Parathyroid adenoma (tissue), 2 donors: ENCODE results near the gene WNT5B.
A peak's percentile ranks its signal among the peaks of the same experiment; 100 is the strongest.

Experiments
- H2AFZ ChIP-seq: fragments of 300-600 bp; sonication (generic); one replicate; pipeline ENCODE4 v1.7.0; 2017; ENCODE audit warnings: antibody characterized with exemption, mild to moderate bottlenecking
- H3K27ac ChIP-seq: fragments of 300-600 bp; sonication (generic); one replicate; pipeline ENCODE4 v1.7.0; 2017
- H3K27me3 ChIP-seq: fragments of 300-600 bp; sonication (generic); one replicate; pipeline ENCODE4 v1.7.0; 2017; ENCODE audit warnings: low read length; ENCODE audit not compliant: control insufficient read depth, insufficient read depth
- H3K36me3 ChIP-seq: fragments of 300-600 bp; sonication (generic); one replicate; pipeline ENCODE4 v1.7.0; 2017; ENCODE audit warnings: low read length; ENCODE audit not compliant: control insufficient read depth, insufficient read depth
- H3K4me1 ChIP-seq: fragments of 300-600 bp; sonication (generic); one replicate; pipeline ENCODE4 v1.7.0; 2017; ENCODE audit warnings: control low read depth
- H3K4me2 ChIP-seq: fragments of 300-600 bp; sonication (generic); one replicate; pipeline ENCODE4 v1.7.0; 2017; ENCODE audit warnings: low read length
- H3K4me3 ChIP-seq: fragments of 300-600 bp; sonication (generic); one replicate; pipeline ENCODE4 v1.7.0; 2017; ENCODE audit warnings: low read depth, low read length
- H3K79me2 ChIP-seq: fragments of 300-600 bp; sonication (generic); one replicate; pipeline ENCODE4 v1.7.0; 2017; ENCODE audit warnings: control low read depth
- H3K9ac ChIP-seq: fragments of 300-600 bp; sonication (generic); one replicate; pipeline ENCODE4 v1.7.0; 2017; ENCODE audit warnings: mild to moderate bottlenecking
- H3K9me3 ChIP-seq: fragments of 300-600 bp; sonication (generic); one replicate; pipeline ENCODE4 v1.7.0; 2017; ENCODE audit warnings: low read length; ENCODE audit not compliant: control insufficient read depth
- CTCF ChIP-seq: fragments of 300-600 bp; sonication (generic); IDR thresholded peaks from one replicate; pipeline ENCODE4 v1.7.0; 2017; ENCODE audit warnings: antibody characterized with exemption, mild to moderate bottlenecking
- donor health status: primary hyperparathyroidism.

WNT5B gene

DNA sequence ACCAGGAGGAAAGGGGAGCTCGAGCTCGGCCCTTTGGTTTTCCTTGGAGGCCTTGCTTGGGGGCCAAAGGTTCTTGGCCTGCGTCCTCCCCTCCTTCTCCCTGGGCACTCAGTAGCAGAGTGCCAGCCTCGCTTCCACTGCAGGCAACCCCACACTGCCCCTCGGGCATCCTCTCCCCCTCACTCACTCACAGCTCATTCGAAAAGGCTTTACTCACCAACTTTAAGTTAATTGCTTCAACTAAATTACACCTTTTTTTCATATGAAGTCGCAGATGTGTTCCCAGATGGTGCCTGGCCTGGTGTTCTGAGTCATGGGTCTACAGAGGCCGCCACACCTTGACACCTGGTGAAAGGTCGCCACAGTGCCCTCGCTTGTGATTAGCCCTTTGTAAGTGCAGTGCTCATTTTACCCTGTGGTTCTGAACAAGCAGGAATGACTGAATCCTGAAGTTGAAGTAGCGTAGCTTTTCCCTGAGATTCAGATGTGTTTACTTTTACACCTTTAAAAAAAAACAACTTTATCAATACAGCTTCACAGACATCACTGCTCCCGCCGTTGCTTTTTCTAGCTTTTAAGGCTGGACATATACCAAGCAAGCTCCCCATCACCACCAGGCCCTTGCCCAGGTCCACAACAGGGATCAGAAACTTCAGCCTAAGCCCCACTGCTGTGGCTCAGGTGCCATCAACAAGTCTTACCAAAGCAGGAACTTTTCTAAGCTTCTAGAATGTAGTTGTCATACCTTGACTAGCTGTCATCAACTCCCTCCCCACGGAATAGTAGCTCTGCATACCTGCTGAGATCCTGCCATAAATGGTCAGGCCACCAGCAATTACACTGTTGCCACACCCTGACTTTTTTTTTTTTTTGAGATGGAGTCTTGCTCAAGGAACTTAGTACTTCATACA is 41.6 kb downstream of the WNT5B start:
- no peak overlapping the region for H3K27ac ChIP-seq
- peak overlapping the region; percentile 75 for H2AFZ ChIP-seq
- H3K4me3 ChIP-seq = no peak overlapping the region
- H3K27me3 ChIP-seq = no peaks in the 10 kb centered on the region
- H3K79me2 ChIP-seq = no peaks in the 10 kb centered on the region
- H3K36me3 ChIP-seq = no peaks in the 10 kb centered on the region
- H3K9me3 ChIP-seq = no peaks in the 10 kb centered on the region
- TF ChIP-seq CTCF = no peak
- no peak overlapping the region for H3K4me2 ChIP-seq
- H3K4me1 ChIP-seq = peaks cover 12% of the 10 kb centered on the region
- H3K9ac ChIP-seq = no peak overlapping the region

DNA sequence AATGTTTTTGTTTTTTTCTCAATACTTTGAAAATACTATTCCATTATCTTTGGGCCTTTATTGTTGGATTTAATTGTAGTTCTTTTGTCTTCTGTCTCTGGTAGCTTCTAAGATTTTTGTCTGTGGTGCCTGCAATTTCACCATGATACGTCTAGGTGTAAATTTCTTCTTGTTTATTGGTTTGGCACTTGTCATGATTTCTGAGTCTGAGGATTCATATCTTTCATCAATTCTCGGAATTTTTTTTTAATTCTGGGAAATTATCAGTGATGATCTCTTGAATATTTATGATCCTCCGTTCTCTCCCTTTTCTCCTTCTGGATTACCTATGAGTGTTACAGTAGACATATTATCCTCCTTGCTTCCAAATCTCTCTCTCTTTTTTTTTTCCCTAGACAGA is 47.0 kb downstream of the WNT5B start:
- Histone ChIP-seq H3K36me3 (no peaks in the 10 kb centered on the region), H3K79me2 (no peaks in the 10 kb centered on the region), H3K4me1 (no peaks in the 10 kb centered on the region), H3K4me2 (no peak overlapping the region), H3K27me3 (no peaks in the 10 kb centered on the region), H3K9me3 (no peaks in the 10 kb centered on the region), H3K9ac (no peak overlapping the region), H3K27ac (no peak overlapping the region), H3K4me3 (no peak overlapping the region), H2AFZ (no peak overlapping the region)
- no peak for TF ChIP-seq CTCF

DNA sequence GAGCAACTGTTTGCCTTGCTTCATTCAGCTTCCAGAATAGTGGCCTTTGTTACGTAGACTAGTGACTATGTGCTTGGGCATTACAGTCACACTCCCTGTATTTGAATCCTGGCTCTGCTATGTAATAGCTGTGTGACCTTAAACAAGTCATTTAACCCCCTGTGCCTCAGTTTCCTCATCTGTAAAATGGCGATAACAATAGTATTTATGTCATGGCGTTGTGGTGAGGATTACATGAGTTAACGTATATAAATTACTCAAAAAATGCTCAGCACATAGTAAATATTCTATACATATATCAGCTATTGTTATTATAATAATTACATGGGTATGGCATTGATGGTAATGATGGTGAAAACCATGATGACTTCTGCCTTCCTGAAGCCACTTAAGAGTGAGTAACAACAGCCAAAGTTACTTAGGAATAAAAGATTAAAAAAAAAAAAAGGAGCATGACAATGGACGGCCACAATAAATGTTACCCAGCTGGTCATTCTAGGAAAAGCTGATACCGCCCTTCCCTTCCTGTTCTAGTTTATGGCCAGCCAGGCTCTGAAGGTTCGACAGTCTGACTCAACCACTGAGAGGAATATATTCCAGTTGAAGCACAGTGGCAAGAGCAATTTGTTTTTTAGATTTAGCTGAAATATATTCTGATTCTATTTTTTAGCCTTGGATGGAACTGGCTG is 51.9 kb downstream of the WNT5B start:
- TF ChIP-seq CTCF = no peak
- H3K27me3 ChIP-seq = no peaks in the 10 kb centered on the region
- H3K4me1 ChIP-seq = peaks cover 4% of the 10 kb centered on the region
- H2AFZ ChIP-seq = peak overlapping the region; percentile 40
- H3K36me3 ChIP-seq = no peaks in the 10 kb centered on the region
- H3K27ac ChIP-seq = peak overlapping the region; percentile 27
- H3K79me2 ChIP-seq = no peaks in the 10 kb centered on the region
- H3K4me2 ChIP-seq = no peak overlapping the region
- no peak overlapping the region for H3K9ac ChIP-seq
- H3K4me3 ChIP-seq = no peak overlapping the region
- H3K9me3 ChIP-seq = no peaks in the 10 kb centered on the region

DNA sequence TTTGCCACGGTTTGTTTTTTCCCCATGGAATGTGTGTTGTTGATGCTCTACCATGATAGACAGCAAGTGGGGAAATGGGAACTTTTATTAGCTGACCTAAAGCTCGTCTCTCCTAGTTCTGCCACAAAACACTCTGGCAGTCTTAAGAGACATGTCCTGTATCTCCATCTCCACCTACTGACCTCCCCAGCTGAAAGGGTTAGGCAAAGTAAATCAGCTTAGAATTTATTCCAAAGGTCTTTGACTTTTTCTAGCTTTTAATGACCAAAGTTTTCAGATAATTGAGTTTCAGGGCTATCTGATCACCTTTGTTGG is 52.4 kb downstream of the WNT5B start:
- Histone ChIP-seq H3K9ac (no peak overlapping the region), H3K79me2 (no peaks in the 10 kb centered on the region), H3K27me3 (no peaks in the 10 kb centered on the region), H3K36me3 (no peaks in the 10 kb centered on the region), H3K27ac (peak overlapping the region; percentile 27), H2AFZ (peak overlapping the region; percentile 40), H3K4me2 (no peak overlapping the region), H3K9me3 (no peaks in the 10 kb centered on the region), H3K4me1 (peaks cover 4% of the 10 kb centered on the region), H3K4me3 (no peak overlapping the region)
- TF ChIP-seq CTCF = no peak
